OCI-LY7 (cell line): Measurements from ENCODE around the gene LILRB5. TPM values are rescaled to one million over a fixed set of nuclear protein-coding genes. Genes with fewer than 3 reads are reported as not detected.

Experiments
- BruUV-seq: library from RNA; stranded (reverse); fragments of 400-500 nt; replicated peaks from 2 replicates; lab custom pipeline; 2021; lab: Mats Ljungman, UMichigan
- CTCF ChIA-PET: fragments of 300-600 bp; sonication (Branson Sonifier 250); formaldehyde crosslinking; loops from one replicate; lab custom pipeline; 2022; ENCODE audit warnings: antibody characterized with exemption; ENCODE audit not compliant: unreplicated experiment; lab: Charles Lee
- POLR2A ChIA-PET: fragments of 300-600 bp; sonication (Branson Sonifier 250); formaldehyde crosslinking; loops from one replicate; lab custom pipeline; 2022; ENCODE audit warnings: antibody characterized with exemption; lab: Charles Lee
- DNase-seq: peaks from one replicate; pipeline ENCODE4 v3.0.0-alpha.2; 2015; ENCODE audit warnings: low spot score
- H2AFZ ChIP-seq: fragments of 200-600 bp; sonication (generic), shearing (Covaris generic); 2 replicates; pipeline ENCODE4 v1.6.1; 2014; ENCODE audit warnings: mild to moderate bottlenecking, antibody characterized with exemption, low read length, moderate library complexity
- H3K27ac ChIP-seq: fragments of 200-600 bp; sonication (generic); 2 replicates; pipeline ENCODE4 v1.5.1; 2014; ENCODE audit warnings: mixed run types, low read depth, mild to moderate bottlenecking, moderate library complexity, low read length, inconsistent platforms; ENCODE audit not compliant: poor library complexity, severe bottlenecking
- H3K36me3 ChIP-seq: fragments of 200-600 bp; sonication (generic); 2 replicates; pipeline ENCODE4 v1.6.1; 2014; ENCODE audit warnings: mild to moderate bottlenecking, antibody characterized with exemption, low read length, moderate library complexity, mixed read lengths; ENCODE audit not compliant: insufficient read depth
- H3K4me1 ChIP-seq: fragments of 200-600 bp; sonication (generic); 2 replicates; pipeline ENCODE4 v1.5.1; 2014; ENCODE audit warnings: mild to moderate bottlenecking, low read length; ENCODE audit not compliant: insufficient read depth, poor library complexity, severe bottlenecking
- H3K4me2 ChIP-seq: fragments of 200-600 bp; sonication (generic); 2 replicates; pipeline ENCODE4 v1.6.1; 2014; ENCODE audit warnings: mild to moderate bottlenecking, low read length
- H3K4me3 ChIP-seq: fragments of 200-600 bp; sonication (generic); 2 replicates; pipeline ENCODE4 v1.5.1; 2014; ENCODE audit warnings: mild to moderate bottlenecking, low read depth, low read length; ENCODE audit not compliant: poor library complexity, severe bottlenecking
- H3K79me2 ChIP-seq: fragments of 200-600 bp; sonication (generic); 2 replicates; pipeline ENCODE4 v1.6.1; 2016; ENCODE audit warnings: low read depth, mild to moderate bottlenecking, low read length, moderate library complexity, mixed read lengths; ENCODE audit not compliant: insufficient read depth
- H3K9me2 ChIP-seq: fragments of 200-600 bp; sonication (generic); 2 replicates; pipeline ENCODE4 v1.6.1; 2016; ENCODE audit warnings: mild to moderate bottlenecking, low read length, mixed read lengths; ENCODE audit not compliant: insufficient read depth
- H3K9me3 ChIP-seq: fragments of 200-600 bp; sonication (generic); 2 replicates; pipeline ENCODE4 v1.6.1; 2014; ENCODE audit warnings: mild to moderate bottlenecking, mixed run types, low read length, mixed read lengths
- H4K20me1 ChIP-seq: fragments of 200-600 bp; sonication (generic); 2 replicates; pipeline ENCODE4 v1.6.1; 2014; ENCODE audit warnings: mild to moderate bottlenecking, antibody characterized with exemption, low read length, moderate library complexity, mixed read lengths; ENCODE audit not compliant: insufficient read depth
- CTCF ChIP-seq: fragments of 200-600 bp; sonication (generic); conservative IDR thresholded peaks from 2 replicates; pipeline ENCODE4 v1.5.1; 2014; ENCODE audit warnings: mild to moderate bottlenecking, antibody characterized with exemption, low read length, moderate library complexity, mixed read lengths
- EZH2phosphoT487 ChIP-seq: fragments of 200-600 bp; sonication (generic); IDR thresholded peaks from 2 replicates; pipeline ENCODE4 v1.6.1; 2018; ENCODE audit warnings: low read depth, borderline replicate concordance, mild to moderate bottlenecking, mixed run types, antibody characterized with exemption, low read length, moderate library complexity, mixed read lengths
- intact Hi-C: fragments of 100-400 bp; cut with micrococcal nuclease; formaldehyde crosslinking; loops from one replicate; pipeline ENCODE4 v1.10.0; 2022; ENCODE audit not compliant: unreplicated experiment
- microRNA-seq: library from miRNA; unstranded; fragments of <30 nt; microRNA quantifications from one replicate; pipeline ENCODE4 v1.2.0, GENCODE V29; 2022; ENCODE audit warnings: borderline replicate concordance
- small RNA-seq: library from RNA; depleted of rRNA; stranded (forward); fragments of <200 nt; gene quantifications from one replicate; pipeline ENCODE3, GENCODE V24; 2014
- total RNA-seq, 2 experiments: library from RNA; depleted of rRNA in 1 of 2; stranded (reverse); fragments of >200 nt in 1 of 2; shearing (Covaris generic) in 1 of 2; gene quantifications; 2 replicates each; pipeline ENCODE4 v1.2.3, GENCODE V29; 2014 to 2022

The LILRB5 gene
- total RNA-seq, 2 experiments from 2014 or later: not detected

- CTCF ChIA-PET: no interaction called here
- BruUV-seq: TSS peak; percentile 80
These were observed 55.8 kb downstream of the LILRB5 start for GRCh38 chr19:54201172-54201701.

More at GRCh38 chr19:54201172-54201701, 55.8 kb downstream of the LILRB5 start:
- Histone ChIP-seq H3K4me1 (peaks cover 61% of the 10 kb centered on the region), H3K9me3 (no peaks in the 10 kb centered on the region), H3K27ac (peak overlapping the region; percentile 80), H4K20me1 (peaks cover 52% of the 10 kb centered on the region), H3K9me2 (no peaks in the 10 kb centered on the region), H3K79me2 (peaks cover 67% of the 10 kb centered on the region), H3K4me3 (peak overlapping the region; percentile 84), H2AFZ (no peak overlapping the region), H3K36me3 (peaks cover 56% of the 10 kb centered on the region), H3K4me2 (peak overlapping the region; percentile 92)
- POLR2A ChIA-PET: interaction anchor here (0.8 to 2.1 kb wide), 2 partner anchors 10 to 12 kb away, joined by 5 to 8 read pairs; partner anchors contain the start of genes MBOAT7 and TSEN34
- intact Hi-C loops: no loop called here
- TF ChIP-seq CTCF (no peak), EZH2phosphoT487 (no peak)
- DNase-seq: no peak

Small RNAs within 50 kb of the gene (microRNA-seq; reads per million reads assigned to microRNA genes)
- not detected for gene MIR4752

Small RNAs within 50 kb of the gene (small RNA-seq; reads per million reads assigned to genes)
- gene AC245884.12 (not detected), gene MIR4752 (not detected), gene RNU6-1307P (not detected)

Other genes starting within 250 kb of the LILRB5 start
- gene VSTM1, start 193.4 kb downstream of the LILRB5 start, total RNA-seq (2014; rRNA removed; shearing (Covaris generic)): not detected in 2 replicates
- gene VSTM1, start 193.4 kb downstream of the LILRB5 start, total RNA-seq (2022): not detected in 2 replicates
- not detected in 2 replicates for gene TARM1, start 175.9 kb downstream of the LILRB5 start, total RNA-seq (2014; rRNA removed; shearing (Covaris generic))
- gene TARM1, start 175.9 kb downstream of the LILRB5 start, total RNA-seq (2022): not detected in 2 replicates
- gene OSCAR, start 156.5 kb downstream of the LILRB5 start, total RNA-seq (2014; rRNA removed; shearing (Covaris generic)): 0.15 and 0.32 TPM in 2 replicates
- gene OSCAR, start 156.5 kb downstream of the LILRB5 start, total RNA-seq (2022): 0.39 TPM in 1 of 2 replicates, not detected in the other
- gene NDUFA3, start 154.4 kb downstream of the LILRB5 start, total RNA-seq (2014; rRNA removed; shearing (Covaris generic)): 32.0 and 92.4 TPM in 2 replicates
- gene NDUFA3, start 154.4 kb downstream of the LILRB5 start, total RNA-seq (2022): 86.3 and 98.2 TPM in 2 replicates
- gene TFPT, start 141.6 kb downstream of the LILRB5 start, total RNA-seq (2014; rRNA removed; shearing (Covaris generic)): 17.2 and 30.1 TPM in 2 replicates
- gene TFPT, start 141.6 kb downstream of the LILRB5 start, total RNA-seq (2022): 17.4 and 20.2 TPM in 2 replicates
- 50.9 and 53.0 TPM in 2 replicates for gene PRPF31, start 141.5 kb downstream of the LILRB5 start, total RNA-seq (2014; rRNA removed; shearing (Covaris generic))
- 47.3 and 47.8 TPM in 2 replicates for gene PRPF31, start 141.5 kb downstream of the LILRB5 start, total RNA-seq (2022)
- gene CNOT3, start 119.5 kb downstream of the LILRB5 start, total RNA-seq (2014; rRNA removed; shearing (Covaris generic)): 15.2 and 18.4 TPM in 2 replicates
- gene CNOT3, start 119.5 kb downstream of the LILRB5 start, total RNA-seq (2022): 54.8 and 65.1 TPM in 2 replicates
- gene LENG1, start 97.6 kb downstream of the LILRB5 start, total RNA-seq (2014; rRNA removed; shearing (Covaris generic)): 8.0 TPM in 2 replicates
- 4.7 and 5.1 TPM in 2 replicates for gene LENG1, start 97.6 kb downstream of the LILRB5 start, total RNA-seq (2022)
- gene TMC4, start 84.1 kb downstream of the LILRB5 start, total RNA-seq (2014; rRNA removed; shearing (Covaris generic)): not detected in 2 replicates
- gene TMC4, start 84.1 kb downstream of the LILRB5 start, total RNA-seq (2022): not detected in 2 replicates
- 15.6 and 18.1 TPM in 2 replicates for gene MBOAT7, start 67.7 kb downstream of the LILRB5 start, total RNA-seq (2014; rRNA removed; shearing (Covaris generic))
- gene MBOAT7, start 67.7 kb downstream of the LILRB5 start, total RNA-seq (2022): 25.0 and 30.2 TPM in 2 replicates
- 19.3 and 23.6 TPM in 2 replicates for gene TSEN34, start 66.0 kb downstream of the LILRB5 start, total RNA-seq (2014; rRNA removed; shearing (Covaris generic))
- 15.3 and 16.7 TPM in 2 replicates for gene TSEN34, start 66.0 kb downstream of the LILRB5 start, total RNA-seq (2022)
- gene RPS9, start 56.4 kb downstream of the LILRB5 start, total RNA-seq (2014; rRNA removed; shearing (Covaris generic)): 4,033 and 5,482 TPM in 2 replicates
- 1,267 and 1,285 TPM in 2 replicates for gene RPS9, start 56.4 kb downstream of the LILRB5 start, total RNA-seq (2022)
- not detected in 2 replicates for gene LILRB3, start 34.3 kb downstream of the LILRB5 start, total RNA-seq (2014; rRNA removed; shearing (Covaris generic))
- not detected in 2 replicates for gene LILRB3, start 34.3 kb downstream of the LILRB5 start, total RNA-seq (2022)
- not detected in 2 replicates for gene LILRA6, start 14.5 kb downstream of the LILRB5 start, total RNA-seq (2014; rRNA removed; shearing (Covaris generic))
- not detected in 2 replicates for gene LILRA6, start 14.5 kb downstream of the LILRB5 start, total RNA-seq (2022)
- gene LILRB2, start 23.8 kb upstream of the LILRB5 start, total RNA-seq (2014; rRNA removed; shearing (Covaris generic)): not detected in 2 replicates
- gene LILRB2, start 23.8 kb upstream of the LILRB5 start, total RNA-seq (2022): not detected in 2 replicates
- not detected in 2 replicates for gene LILRA5, start 55.9 kb upstream of the LILRB5 start, total RNA-seq (2014; rRNA removed; shearing (Covaris generic))
- gene LILRA5, start 55.9 kb upstream of the LILRB5 start, total RNA-seq (2022): not detected in 2 replicates
- gene LILRA4, start 81.9 kb upstream of the LILRB5 start, total RNA-seq (2014; rRNA removed; shearing (Covaris generic)): not detected in 2 replicates
- gene LILRA4, start 81.9 kb upstream of the LILRB5 start, total RNA-seq (2022): not detected in 2 replicates
- not detected in 2 replicates for gene LAIR1, start 107.7 kb upstream of the LILRB5 start, total RNA-seq (2014; rRNA removed; shearing (Covaris generic))
- 3.9 and 4.3 TPM in 2 replicates for gene LAIR1, start 107.7 kb upstream of the LILRB5 start, total RNA-seq (2022)
- gene TTYH1, start 158.2 kb upstream of the LILRB5 start, total RNA-seq (2014; rRNA removed; shearing (Covaris generic)): not detected in 2 replicates
- gene TTYH1, start 158.2 kb upstream of the LILRB5 start, total RNA-seq (2022): 0.53 TPM in 1 of 2 replicates, not detected in the other
- gene LENG8, start 191.9 kb upstream of the LILRB5 start, total RNA-seq (2014; rRNA removed; shearing (Covaris generic)): 55.7 and 63.2 TPM in 2 replicates
- 137 and 170 TPM in 2 replicates for gene LENG8, start 191.9 kb upstream of the LILRB5 start, total RNA-seq (2022)
- 4.1 and 6.0 TPM in 2 replicates for gene LENG9, start 206.5 kb upstream of the LILRB5 start, total RNA-seq (2014; rRNA removed; shearing (Covaris generic))
- gene LENG9, start 206.5 kb upstream of the LILRB5 start, total RNA-seq (2022): 1.8 and 3.6 TPM in 2 replicates
- gene CDC42EP5, start 216.0 kb upstream of the LILRB5 start, total RNA-seq (2014; rRNA removed; shearing (Covaris generic)): not detected in 2 replicates
- not detected in 2 replicates for gene CDC42EP5, start 216.0 kb upstream of the LILRB5 start, total RNA-seq (2022)
- gene LAIR2, start 245.6 kb upstream of the LILRB5 start, total RNA-seq (2014; rRNA removed; shearing (Covaris generic)): not detected in 2 replicates
- not detected in 2 replicates for gene LAIR2, start 245.6 kb upstream of the LILRB5 start, total RNA-seq (2022)